Mucosa of stomach (tissue), 1 donor: ENCODE measurements around the gene NTM.

Source experiments
- H3K27me3 ChIP-seq: one replicate; pipeline ENCODE4 v1.7.0; 2013; ENCODE audit warnings: mild to moderate bottlenecking, low read length; ENCODE audit not compliant: control insufficient read depth, insufficient read depth
- H3K36me3 ChIP-seq: one replicate; pipeline ENCODE4 v1.7.0; 2013; ENCODE audit warnings: low read length; ENCODE audit not compliant: control insufficient read depth, insufficient read depth
- H3K4me1 ChIP-seq: one replicate; pipeline ENCODE4 v1.7.0; 2013; ENCODE audit warnings: mild to moderate bottlenecking, low read length; ENCODE audit not compliant: control insufficient read depth, insufficient read depth
- H3K4me3 ChIP-seq: one replicate; pipeline ENCODE4 v1.7.0; 2013; ENCODE audit warnings: low read length
- H3K9ac ChIP-seq: one replicate; pipeline ENCODE4 v1.7.0; 2013; ENCODE audit warnings: mild to moderate bottlenecking, low read length, moderate library complexity
- H3K9me3 ChIP-seq: one replicate; pipeline ENCODE4 v1.7.0; 2013; ENCODE audit warnings: mild to moderate bottlenecking, low read length, moderate library complexity; ENCODE audit not compliant: control insufficient read depth
- donor health status: Pancreatic carcinoma.

Gene NTM

GRCh38 chr11:131810541-131810940 is 440.1 kb downstream of the NTM start:
- no peak overlapping the region for H3K4me3 ChIP-seq
- no peaks in the 10 kb centered on the region for H3K9me3 ChIP-seq
- no peaks in the 10 kb centered on the region for H3K27me3 ChIP-seq

GRCh38 chr11:131811383-131811782 is 441.0 kb downstream of the NTM start:
- no peaks in the 10 kb centered on the region for H3K36me3 ChIP-seq
- no peaks in the 10 kb centered on the region for H3K27me3 ChIP-seq
- H3K9ac ChIP-seq, result no peak overlapping the region
- no peaks in the 10 kb centered on the region for H3K4me1 ChIP-seq
- H3K9me3 ChIP-seq, result no peaks in the 10 kb centered on the region
- H3K4me3 ChIP-seq, result no peak overlapping the region

More at GRCh38 chr11:131810541-131810940, 440.1 kb downstream of the NTM start:
- no peak overlapping the region for H3K9ac ChIP-seq
- H3K36me3 ChIP-seq, result no peaks in the 10 kb centered on the region
- H3K4me1 ChIP-seq, result no peaks in the 10 kb centered on the region

- Histone ChIP-seq H3K9me3 (no peaks in the 10 kb centered on the region), H3K27me3 (no peaks in the 10 kb centered on the region), H3K4me3 (no peak overlapping the region), H3K9ac (no peak overlapping the region), H3K36me3 (no peaks in the 10 kb centered on the region), H3K4me1 (no peaks in the 10 kb centered on the region)
These were observed 443.7 kb downstream of the NTM start for GRCh38 chr11:131814108-131814507.

- Histone ChIP-seq H3K9me3 (no peaks in the 10 kb centered on the region), H3K4me1 (no peaks in the 10 kb centered on the region), H3K36me3 (no peaks in the 10 kb centered on the region), H3K27me3 (no peaks in the 10 kb centered on the region), H3K4me3 (no peak overlapping the region), H3K9ac (no peak overlapping the region)
These were observed 445.2 kb downstream of the NTM start for GRCh38 chr11:131815590-131815989.

GRCh38 chr11:131816051-131816450 is 445.6 kb downstream of the NTM start:
- no peaks in the 10 kb centered on the region for H3K36me3 ChIP-seq
- H3K27me3 ChIP-seq, result no peaks in the 10 kb centered on the region
- no peak overlapping the region for H3K9ac ChIP-seq
- no peak overlapping the region for H3K4me3 ChIP-seq
- H3K4me1 ChIP-seq, result no peaks in the 10 kb centered on the region
- no peaks in the 10 kb centered on the region for H3K9me3 ChIP-seq

GRCh38 chr11:131817687-131818188 is 447.3 kb downstream of the NTM start:
- H3K9ac ChIP-seq, result no peak overlapping the region
- H3K4me3 ChIP-seq, result no peak overlapping the region
- H3K36me3 ChIP-seq, result no peaks in the 10 kb centered on the region
- no peaks in the 10 kb centered on the region for H3K27me3 ChIP-seq
- H3K9me3 ChIP-seq, result no peaks in the 10 kb centered on the region
- H3K4me1 ChIP-seq, result no peaks in the 10 kb centered on the region

GRCh38 chr11:131819865-131820264 is 449.4 kb downstream of the NTM start:
- no peaks in the 10 kb centered on the region for H3K27me3 ChIP-seq
- H3K4me1 ChIP-seq, result no peaks in the 10 kb centered on the region
- H3K9ac ChIP-seq, result no peak overlapping the region
- no peak overlapping the region for H3K4me3 ChIP-seq
- no peaks in the 10 kb centered on the region for H3K36me3 ChIP-seq
- no peaks in the 10 kb centered on the region for H3K9me3 ChIP-seq

- Histone ChIP-seq H3K27me3 (no peaks in the 10 kb centered on the region), H3K4me3 (no peak overlapping the region), H3K9me3 (no peaks in the 10 kb centered on the region), H3K36me3 (no peaks in the 10 kb centered on the region), H3K9ac (no peak overlapping the region), H3K4me1 (no peaks in the 10 kb centered on the region)
These were observed 452.1 kb downstream of the NTM start for GRCh38 chr11:131822506-131822905.

GRCh38 chr11:131823772-131824171 is 453.4 kb downstream of the NTM start:
- H3K4me3 ChIP-seq, result no peak overlapping the region
- H3K27me3 ChIP-seq, result no peaks in the 10 kb centered on the region
- no peak overlapping the region for H3K9ac ChIP-seq
- no peaks in the 10 kb centered on the region for H3K36me3 ChIP-seq
- no peaks in the 10 kb centered on the region for H3K4me1 ChIP-seq
- no peaks in the 10 kb centered on the region for H3K9me3 ChIP-seq

GRCh38 chr11:131824771-131825170 is 454.4 kb downstream of the NTM start:
- H3K9ac ChIP-seq, result no peak overlapping the region
- no peaks in the 10 kb centered on the region for H3K27me3 ChIP-seq
- no peaks in the 10 kb centered on the region for H3K36me3 ChIP-seq
- no peak overlapping the region for H3K4me3 ChIP-seq
- H3K4me1 ChIP-seq, result no peaks in the 10 kb centered on the region
- no peaks in the 10 kb centered on the region for H3K9me3 ChIP-seq

- Histone ChIP-seq H3K27me3 (no peaks in the 10 kb centered on the region), H3K4me3 (no peak overlapping the region), H3K4me1 (no peaks in the 10 kb centered on the region), H3K9ac (no peak overlapping the region), H3K36me3 (no peaks in the 10 kb centered on the region), H3K9me3 (no peaks in the 10 kb centered on the region)
These were observed 457.0 kb downstream of the NTM start for GRCh38 chr11:131827430-131827829.

- Histone ChIP-seq H3K9me3 (no peaks in the 10 kb centered on the region), H3K36me3 (no peaks in the 10 kb centered on the region), H3K4me3 (no peak overlapping the region), H3K4me1 (no peaks in the 10 kb centered on the region), H3K9ac (no peak overlapping the region), H3K27me3 (no peaks in the 10 kb centered on the region)
These were observed 459.3 kb downstream of the NTM start for GRCh38 chr11:131829725-131830124.

- H3K9ac ChIP-seq, result no peak overlapping the region
- H3K36me3 ChIP-seq, result no peaks in the 10 kb centered on the region
- no peaks in the 10 kb centered on the region for H3K4me1 ChIP-seq
- no peak overlapping the region for H3K4me3 ChIP-seq
- no peaks in the 10 kb centered on the region for H3K27me3 ChIP-seq
- no peaks in the 10 kb centered on the region for H3K9me3 ChIP-seq
These were observed 461.7 kb downstream of the NTM start for GRCh38 chr11:131832079-131832478.
